IMR-90 (cell line): Measurements from ENCODE around the gene STK32A. TPM values are rescaled to one million over a fixed set of nuclear protein-coding genes. Genes with fewer than 3 reads are reported as not detected.

Source experiments
- ATAC-seq: fragments of 200-7000 bp; cut with Tn5 transposase; 2 replicates; pipeline ENCODE4 v1.9.1; 2020; ENCODE audit warnings: low read depth, mild to moderate bottlenecking, moderate library complexity
- BruUV-seq: library from RNA; stranded (reverse); fragments of 400-500 nt; replicated peaks from 2 replicates; lab custom pipeline; 2021; lab: Mats Ljungman, UMichigan
- CTCF ChIA-PET: fragments of 300-600 bp; formaldehyde crosslinking; extraction: SDS; loops from one replicate; lab custom pipeline; 2021; ENCODE audit warnings: antibody characterized with exemption; lab: Yijun Ruan, JAX
- POLR2A ChIA-PET: fragments of 300-600 bp; sonication (Branson Sonifier 250); formaldehyde crosslinking; loops from one replicate; lab custom pipeline; 2022; ENCODE audit warnings: antibody characterized with exemption; ENCODE audit not compliant: unreplicated experiment; lab: Charles Lee
- DNase-seq: peaks from one replicate; pipeline ENCODE4 v3.0.0; 2013
- H2AFZ ChIP-seq: replicated peaks from 2 replicates; pipeline ENCODE3; 2013; ENCODE audit warnings: low read length, mild to moderate bottlenecking; ENCODE audit not compliant: poor library complexity
- H2AK5ac ChIP-seq: 2 replicates; pipeline ENCODE4 v1.6.1; 2013; ENCODE audit warnings: low read depth, low read length, inconsistent platforms
- H2AK9ac ChIP-seq: replicated peaks from 2 replicates; pipeline ENCODE3; 2013; ENCODE audit warnings: mild to moderate bottlenecking, low read depth, low read length, moderate library complexity; ENCODE audit not compliant: poor library complexity
- H2BK120ac ChIP-seq: 2 replicates; pipeline ENCODE4 v1.6.1; 2013; ENCODE audit warnings: low read depth, low read length, inconsistent platforms
- H2BK15ac ChIP-seq: 3 replicates; pipeline ENCODE4 v1.6.1; 2013; ENCODE audit warnings: low read depth, low read length, inconsistent platforms
- H2BK20ac ChIP-seq: 2 replicates; pipeline ENCODE4 v1.6.1; 2013; ENCODE audit warnings: low read depth, mild to moderate bottlenecking, inconsistent platforms, low read length, moderate library complexity
- H2BK5ac ChIP-seq: 2 replicates; pipeline ENCODE4 v1.6.1; 2013; ENCODE audit warnings: mild to moderate bottlenecking, low read depth, low read length, inconsistent platforms; ENCODE audit not compliant: poor library complexity, severe bottlenecking
- H3K14ac ChIP-seq: replicated peaks from 2 replicates; pipeline ENCODE4 v1.6.1; 2013; ENCODE audit warnings: low read depth, low read length, inconsistent platforms
- H3K18ac ChIP-seq: 2 replicates; pipeline ENCODE4 v1.6.1; 2013; ENCODE audit warnings: low read depth, low read length, control low read depth
- H3K23ac ChIP-seq: 2 replicates; pipeline ENCODE4 v1.6.1; 2013; ENCODE audit warnings: low read depth, low read length, inconsistent platforms
- H3K27ac ChIP-seq: 2 replicates; pipeline ENCODE4 v1.5.1; 2013; ENCODE audit warnings: mild to moderate bottlenecking, control low read depth, low read length; ENCODE audit not compliant: insufficient read depth
- H3K27me3 ChIP-seq: 2 replicates; pipeline ENCODE4 v1.6.1; 2013; ENCODE audit warnings: low read length; ENCODE audit not compliant: control insufficient read depth, insufficient read depth
- H3K36me3 ChIP-seq: 2 replicates; pipeline ENCODE4 v1.6.1; 2013; ENCODE audit warnings: low read length, mixed read lengths; ENCODE audit not compliant: control insufficient read depth, insufficient read depth
- H3K4ac ChIP-seq: 2 replicates; pipeline ENCODE4 v1.6.1; 2013; ENCODE audit warnings: low read depth, low read length, inconsistent platforms
- H3K4me1 ChIP-seq: 2 replicates; pipeline ENCODE4 v1.6.1; 2013; ENCODE audit warnings: low read length, mixed read lengths; ENCODE audit not compliant: control insufficient read depth, insufficient read depth
- H3K4me2 ChIP-seq: 2 replicates; pipeline ENCODE4 v1.6.1; 2013; ENCODE audit warnings: low read depth, mild to moderate bottlenecking, control low read depth, low read length, moderate library complexity
- H3K4me3 ChIP-seq: 2 replicates; pipeline ENCODE4 v1.5.1; 2013; ENCODE audit warnings: low read depth, mild to moderate bottlenecking, control low read depth, low read length, moderate library complexity; ENCODE audit not compliant: insufficient read depth
- H3K56ac ChIP-seq: 2 replicates; pipeline ENCODE4 v1.6.1; 2013; ENCODE audit warnings: low read length, inconsistent platforms; ENCODE audit not compliant: insufficient read depth; ENCODE audit errors: extremely low read depth
- H3K79me1 ChIP-seq, 2 experiments: 2 replicates each; pipeline ENCODE4 v1.6.1; 2013; ENCODE audit warnings: low read length in 2 of 2, inconsistent platforms in 1 of 2, low read depth in 1 of 2
- H3K9ac ChIP-seq: 2 replicates; pipeline ENCODE4 v1.6.1; 2013; ENCODE audit warnings: low read depth, low read length, control low read depth
- H3K9me1 ChIP-seq: 2 replicates; pipeline ENCODE4 v1.6.1; 2013; ENCODE audit warnings: low read length, inconsistent platforms; ENCODE audit not compliant: insufficient read depth
- H3K9me3 ChIP-seq: 2 replicates; pipeline ENCODE4 v1.6.1; 2013; ENCODE audit warnings: low read length; ENCODE audit not compliant: control insufficient read depth, insufficient read depth
- H4K20me1 ChIP-seq: 2 replicates; pipeline ENCODE4 v1.6.1; 2013; ENCODE audit warnings: low read length, inconsistent platforms; ENCODE audit not compliant: insufficient read depth
- H4K5ac ChIP-seq: 2 replicates; pipeline ENCODE4 v1.6.1; 2013; ENCODE audit warnings: mild to moderate bottlenecking, low read depth, low read length, control low read depth
- H4K8ac ChIP-seq, 2 experiments: 2 replicates each; pipeline ENCODE4 v1.6.1; 2013; ENCODE audit warnings: low read depth in 2 of 2, low read length in 2 of 2, control low read depth in 1 of 2, inconsistent platforms in 1 of 2
- H4K91ac ChIP-seq: 2 replicates; pipeline ENCODE4 v1.6.1; 2013; ENCODE audit warnings: low read depth, low read length, inconsistent platforms; ENCODE audit not compliant: insufficient read depth
- RCOR1 ChIP-seq: IDR thresholded peaks from 2 replicates; pipeline ENCODE4 v1.6.1; 2012; ENCODE audit warnings: mild to moderate bottlenecking, low read length, improper control_type of control experiment; ENCODE audit not compliant: insufficient replicate concordance
- whole genome bisulfite sequencing, 2 experiments: methylation state at CpG; one replicate each; pipeline versions ENCODE4 v1.1.5 to v1.1.7; 2013; ENCODE audit warnings: missing lambda C conversion rate in 2 of 2; ENCODE audit not compliant: insufficient read length in 1 of 2; ENCODE audit errors: extremely low coverage in 2 of 2; 5-methylcytosine and 5-hydroxymethylcytosine counted together
- dilution Hi-C: fragments of 300-500 bp; cut with HindIII; formaldehyde crosslinking; loops from one replicate; pipeline ENCODE4 v1.14.3; 2018; ENCODE audit warnings: low sequenced_read_pairs; ENCODE audit not compliant: unreplicated experiment
- in situ Hi-C: fragments of 300-500 bp; cut with MboI; formaldehyde crosslinking; loops from 3 replicates; pipeline ENCODE4 v1.14.3; 2019; ENCODE audit warnings: low sequenced_read_pairs, inconsistent platforms, mixed read lengths
- intact Hi-C: fragments of 100-400 bp; cut with micrococcal nuclease; formaldehyde crosslinking; loops from 2 replicates; pipeline ENCODE4 v1.10.0; 2022
- polyA plus RNA-seq, 3 experiments: library from polyadenylated mRNA; depleted of rRNA; stranded (reverse); fragments of >200 nt; gene quantifications; 2 replicates each; pipeline ENCODE4 v1.2.3, GENCODE V29; 2012; ENCODE audit warnings: low replicate concordance in 1 of 3
- total RNA-seq: library from RNA; depleted of rRNA; stranded (reverse); fragments of >200 nt; gene quantifications from 2 replicates; pipeline ENCODE4 v1.2.3, GENCODE V29; 2012

The STK32A gene
- total and polyA plus RNA-seq, 2 of the 4 experiments (the other 2 are of a cell fraction): 0.12 to 0.18 TPM

- H3K18ac ChIP-seq: no peak overlapping the region
- 60% methylated on average over 1 of the region's 5 CpGs; no CpG with 5 or more reads in 1 of the 2 experiments for WGBS, 2 experiments
- no peak overlapping the region for H3K23ac ChIP-seq
- no peak overlapping the region for H4K91ac ChIP-seq
- H4K5ac ChIP-seq: no peak overlapping the region
- no TSS peak for BruUV-seq
- no peak overlapping the region for H3K4me3 ChIP-seq
- TF ChIP-seq RCOR1: no peak
- H3K36me3 ChIP-seq: no peaks in the 10 kb centered on the region
- H3K9me1 ChIP-seq: no peaks in the 10 kb centered on the region
- no peaks in the 10 kb centered on the region for H3K79me1 ChIP-seq
- ChIA-PET POLR2A (no interaction called here), CTCF (no interaction called here)
- H2BK15ac ChIP-seq: no peak overlapping the region
- H2AK5ac ChIP-seq: no peak overlapping the region
- peaks cover 7% of the 10 kb centered on the region for H3K27me3 ChIP-seq
- no peak overlapping the region for H2BK5ac ChIP-seq
- H3K56ac ChIP-seq: no peak overlapping the region
- no peaks in the 10 kb centered on the region for H3K9me3 ChIP-seq
- intact Hi-C loops: no loop called here
- no peak for DNase-seq
- H2AK9ac ChIP-seq: no peak overlapping the region
- no peak overlapping the region for H3K14ac ChIP-seq
- no peak overlapping the region for H2BK120ac ChIP-seq
- H3K4ac ChIP-seq: no peak overlapping the region
- no peak overlapping the region for H4K8ac ChIP-seq
- dilution Hi-C loops: no loop called here
- no peaks in the 10 kb centered on the region for H4K20me1 ChIP-seq
- no peak overlapping the region for H3K27ac ChIP-seq
- no peak overlapping the region for H3K9ac ChIP-seq
- H2BK20ac ChIP-seq: no peak overlapping the region
- ATAC-seq: no peak
- no peak overlapping the region for H2AFZ ChIP-seq
- no peak overlapping the region for H3K4me2 ChIP-seq
- in situ Hi-C loops: no loop called here
- H3K4me1 ChIP-seq: peaks cover 4% of the 10 kb centered on the region; the same call in 1 of the 2 replicates
Observed at GRCh38 chr5:147348451-147348850, 113.6 kb downstream of the STK32A start.
